SH-SY5Y (cell line): ENCODE data around the gene KBTBD3.

Source experiments
- GATA2 ChIP-seq: IDR thresholded peaks from 2 replicates; pipeline ENCODE4 v1.6.1; 2011; ENCODE audit warnings: mild to moderate bottlenecking, low read depth, low read length
- GATA3 ChIP-seq: IDR thresholded peaks from 2 replicates; pipeline ENCODE4 v1.6.1; 2011; ENCODE audit warnings: low read depth, mild to moderate bottlenecking, low read length, moderate library complexity

DNA sequence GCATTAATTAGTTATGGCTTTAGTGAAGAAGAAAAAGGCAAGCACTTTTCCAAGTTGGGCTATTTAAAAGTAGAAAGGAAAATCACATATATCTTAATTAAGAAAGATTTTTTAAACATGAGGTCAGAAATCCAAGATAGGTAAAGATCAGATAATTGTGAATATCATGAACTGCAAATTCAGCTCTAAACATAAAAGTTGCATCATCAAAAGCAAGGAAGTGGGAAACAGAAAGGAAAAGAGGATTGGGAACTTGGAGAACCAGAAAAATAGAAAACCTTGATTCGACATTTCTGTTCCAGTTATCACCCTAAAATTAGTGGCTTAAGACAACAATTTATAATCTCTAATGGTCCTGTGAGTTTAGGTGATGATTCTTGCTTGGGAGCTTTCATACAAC, 17.5 kb downstream of the KBTBD3 start:
- no peak for TF ChIP-seq GATA3
- TF ChIP-seq GATA2: no peak
